ENCODE data around the gene SFTA2.
A peak's percentile ranks its signal among the peaks of the same experiment; 100 is the strongest.

The SFTA2 gene

DNA sequence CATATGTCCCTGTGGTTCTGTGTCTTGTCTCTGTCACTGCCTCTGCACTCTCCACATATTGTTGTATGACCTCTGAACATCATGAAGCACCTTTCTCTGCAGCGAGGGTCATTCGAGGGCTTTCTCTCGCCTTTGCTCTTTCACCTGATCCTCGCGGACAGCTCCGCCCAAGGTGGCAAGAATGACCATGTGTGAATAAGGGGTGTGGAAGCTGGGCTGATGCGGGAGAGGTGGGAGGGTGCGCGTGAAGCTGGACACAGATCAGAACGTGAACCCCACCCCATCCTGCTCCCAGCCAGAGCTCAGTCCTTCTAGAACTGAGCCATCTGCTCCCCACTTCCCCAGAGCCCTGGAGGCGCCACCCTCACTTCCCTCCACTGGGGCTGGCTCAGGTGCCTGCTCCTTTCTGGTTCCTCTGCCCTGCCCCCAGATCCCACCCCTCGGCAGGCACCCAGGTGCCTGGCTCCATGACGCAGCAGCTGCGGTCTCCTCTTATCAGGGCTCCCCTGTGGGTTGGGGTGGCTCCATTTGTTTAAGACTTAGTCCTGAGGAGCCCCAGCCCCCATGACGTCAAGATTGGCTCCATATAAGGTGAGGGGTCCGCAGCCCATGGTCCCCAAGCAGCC is 8.5 kb upstream of the SFTA2 start, which contains the start of gene MUCL3:
MUCL3 (plus strand) TSS at position 613 of the 626 bp plus-strand sequence. CDS start 27 bp downstream, outside the sequence.
- DNase-seq (ENCODE audit: low read depth in 1 of 2, low spot score in 1 of 2), result no peak

GRCh38 chr6:30939473-30939872 is 7.5 kb upstream of the SFTA2 start:
- TF ChIP-seq GABPA (IDR thresholded peaks at IDR 0.05; ENCODE audit: low read depth), result no peak
- TF ChIP-seq, protein P1, sequence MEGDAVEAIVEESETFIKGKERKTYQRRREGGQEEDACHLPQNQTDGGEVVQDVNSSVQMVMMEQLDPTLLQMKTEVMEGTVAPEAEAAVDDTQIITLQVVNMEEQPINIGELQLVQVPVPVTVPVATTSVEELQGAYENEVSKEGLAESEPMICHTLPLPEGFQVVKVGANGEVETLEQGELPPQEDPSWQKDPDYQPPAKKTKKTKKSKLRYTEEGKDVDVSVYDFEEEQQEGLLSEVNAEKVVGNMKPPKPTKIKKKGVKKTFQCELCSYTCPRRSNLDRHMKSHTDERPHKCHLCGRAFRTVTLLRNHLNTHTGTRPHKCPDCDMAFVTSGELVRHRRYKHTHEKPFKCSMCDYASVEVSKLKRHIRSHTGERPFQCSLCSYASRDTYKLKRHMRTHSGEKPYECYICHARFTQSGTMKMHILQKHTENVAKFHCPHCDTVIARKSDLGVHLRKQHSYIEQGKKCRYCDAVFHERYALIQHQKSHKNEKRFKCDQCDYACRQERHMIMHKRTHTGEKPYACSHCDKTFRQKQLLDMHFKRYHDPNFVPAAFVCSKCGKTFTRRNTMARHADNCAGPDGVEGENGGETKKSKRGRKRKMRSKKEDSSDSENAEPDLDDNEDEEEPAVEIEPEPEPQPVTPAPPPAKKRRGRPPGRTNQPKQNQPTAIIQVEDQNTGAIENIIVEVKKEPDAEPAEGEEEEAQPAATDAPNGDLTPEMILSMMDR (IDR thresholded peaks at IDR 0.05; ENCODE audit: insufficient read depth, low read length), result no peak
- no peak for TF ChIP-seq REST (IDR thresholded peaks at IDR 0.05; ENCODE audit: insufficient replicate concordance, low read depth)
- no peak for TF ChIP-seq POLR2AphosphoS5 (IDR thresholded peaks at IDR 0.05; ENCODE audit: low read depth)
- no peak for TF ChIP-seq SPI1 (IDR thresholded peaks at IDR 0.05; ENCODE audit: borderline replicate concordance, low read depth)
- Histone ChIP-seq H3K27me3 (ENCODE audit: insufficient read depth, poor library complexity, severe bottlenecking) (peaks cover 18% of the 10 kb centered on the region), H3K4me3 (replicated peaks; ENCODE audit: insufficient read depth, low read length) (no peak overlapping the region), H3K27ac (replicated peaks) (no peak overlapping the region)
- no peak for DNase-seq (ENCODE audit: low read depth in 1 of 2, low spot score in 1 of 2)

More for the DNA sequence above, 8.5 kb upstream of the SFTA2 start, which contains the start of gene MUCL3:
- no peak for TF ChIP-seq SPI1 (IDR thresholded peaks at IDR 0.05; ENCODE audit: borderline replicate concordance, low read depth)
- TF ChIP-seq REST (IDR thresholded peaks at IDR 0.05; ENCODE audit: insufficient replicate concordance, low read depth), result no peak
- TF ChIP-seq, protein P1 (IDR thresholded peaks at IDR 0.05; ENCODE audit: insufficient read depth, low read length), result no peak
- TF ChIP-seq POLR2AphosphoS5 (IDR thresholded peaks at IDR 0.05; ENCODE audit: low read depth), result no peak
- no peak for TF ChIP-seq GABPA (IDR thresholded peaks at IDR 0.05; ENCODE audit: low read depth)
- no peak within 1 kb of the TSS for H3K27ac ChIP-seq (replicated peaks)
- no peak within 1 kb of the TSS for H3K4me3 ChIP-seq (replicated peaks; ENCODE audit: insufficient read depth, low read length)
- peaks cover 19% of the 10 kb centered on the region for H3K27me3 ChIP-seq (ENCODE audit: insufficient read depth, poor library complexity, severe bottlenecking)

GRCh38 chr6:30938730-30939129 is 6.8 kb upstream of the SFTA2 start:
- TF ChIP-seq GABPA (IDR thresholded peaks at IDR 0.05; ENCODE audit: low read depth) (no peak), SPI1 (IDR thresholded peaks at IDR 0.05; ENCODE audit: borderline replicate concordance, low read depth) (peak; percentile 47; the same call in 1 of the 2 replicates)
- Histone ChIP-seq H3K27me3 (ENCODE audit: insufficient read depth, poor library complexity, severe bottlenecking) (peaks cover 12% of the 10 kb centered on the region), H3K4me3 (replicated peaks; ENCODE audit: insufficient read depth, low read length) (no peak overlapping the region), H3K27ac (replicated peaks) (no peak overlapping the region)
- peak in 1 of 2 experiments; percentile 13 for DNase-seq (ENCODE audit: low read depth in 1 of 2, low spot score in 1 of 2)

- no peak for DNase-seq (ENCODE audit: low read depth in 1 of 2, low spot score in 1 of 2)
- Histone ChIP-seq H3K27me3 (ENCODE audit: insufficient read depth, poor library complexity, severe bottlenecking) (peaks cover 5% of the 10 kb centered on the region), H3K27ac (replicated peaks) (no peak overlapping the region), H3K4me3 (replicated peaks; ENCODE audit: insufficient read depth, low read length) (no peak overlapping the region)
- TF ChIP-seq SPI1 (IDR thresholded peaks at IDR 0.05; ENCODE audit: borderline replicate concordance, low read depth), result no peak
- no peak for TF ChIP-seq POLR2AphosphoS5 (IDR thresholded peaks at IDR 0.05; ENCODE audit: low read depth)
- TF ChIP-seq GABPA (IDR thresholded peaks at IDR 0.05; ENCODE audit: low read depth), result no peak
- no peak for TF ChIP-seq REST (IDR thresholded peaks at IDR 0.05; ENCODE audit: insufficient replicate concordance, low read depth)
- TF ChIP-seq, protein P1 (IDR thresholded peaks at IDR 0.05; ENCODE audit: insufficient read depth, low read length), result no peak
Observed at GRCh38 chr6:30937265-30937664, 5.3 kb upstream of the SFTA2 start.
